Endothelial cell of umbilical vein (primary cell): ENCODE data around the gene TAF7. TPM values are rescaled to one million over a fixed set of nuclear protein-coding genes. Genes with fewer than 3 reads are reported as not detected.

ENCODE experiments used
- BruUV-seq: library from RNA; stranded (reverse); fragments of 400-500 nt; replicated peaks from 2 replicates; lab custom pipeline; 2021; lab: Mats Ljungman, UMichigan
- CTCF ChIA-PET: fragments of 300-600, 350-600 bp; sonication (Branson Sonifier 250); formaldehyde crosslinking; loops from one replicate; lab custom pipeline; 2021; ENCODE audit warnings: antibody characterized with exemption, inconsistent platforms; lab: Charles Lee
- POLR2A ChIA-PET: fragments of 300-600, 350-600 bp; sonication (Branson Sonifier 250); formaldehyde crosslinking; loops from one replicate; lab custom pipeline; 2021; ENCODE audit warnings: antibody characterized with exemption, inconsistent platforms; lab: Charles Lee
- DNase-seq: peaks from one replicate; pipeline ENCODE4 v3.0.0-alpha.2; 2011; ENCODE audit warnings: low read depth, low spot score
- FAIRE-seq: peaks from 2 replicates; lab custom pipeline; 2011; peaks lifted over from hg19 to GRCh38; lab: Jason Lieb, UNC
- H2AFZ ChIP-seq: 2 replicates; pipeline ENCODE4 v1.6.0; 2012; ENCODE audit warnings: low read depth, low read length, control low read depth, inconsistent platforms
- H3K27ac ChIP-seq: 2 replicates; pipeline ENCODE4 v1.5.1; 2011; ENCODE audit warnings: low read depth, mild to moderate bottlenecking, control low read depth, low read length, moderate library complexity; ENCODE audit not compliant: insufficient read depth
- H3K27me3 ChIP-seq, 2 experiments: 2 replicates each; pipeline versions ENCODE4 v1.6.0 to v1.6.1; 2011; ENCODE audit warnings: low read length in 2 of 2, mixed read lengths in 1 of 2; ENCODE audit not compliant: control insufficient read depth in 2 of 2, insufficient read depth in 2 of 2
- H3K36me3 ChIP-seq, 2 experiments: 2 replicates in 1 of 2; 3 replicates in 1 of 2; pipeline ENCODE4 v1.5.1; 2011; ENCODE audit warnings: low read length in 2 of 2, mild to moderate bottlenecking in 1 of 2, moderate library complexity in 1 of 2; ENCODE audit not compliant: control insufficient read depth in 2 of 2, insufficient read depth in 2 of 2; ENCODE audit errors: extremely low read depth in 1 of 2
- H3K4me1 ChIP-seq: 3 replicates; pipeline ENCODE4 v1.5.1; 2011; ENCODE audit warnings: mild to moderate bottlenecking, low read length; ENCODE audit not compliant: control insufficient read depth, insufficient read depth; ENCODE audit errors: extremely low read depth
- H3K4me2 ChIP-seq: 2 replicates; pipeline ENCODE4 v1.6.1; 2011; ENCODE audit warnings: low read length, control low read depth, mixed read lengths; ENCODE audit not compliant: insufficient read depth
- H3K4me3 ChIP-seq, 3 experiments: fragments of 200-600 bp in 1 of 3; sonication (generic), shearing (Covaris generic) in 1 of 3; replicated peaks in 1 of 3; 2 replicates each; pipeline ENCODE4 v1.5.1; 2011 to 2016; ENCODE audit warnings: control low read depth in 3 of 3, low read length in 3 of 3, mild to moderate bottlenecking in 2 of 3, inconsistent platforms in 1 of 3, low read depth in 1 of 3, moderate library complexity in 1 of 3; ENCODE audit not compliant: insufficient read depth in 1 of 3
- H3K79me2 ChIP-seq: 2 replicates; pipeline ENCODE4 v1.6.0; 2012; ENCODE audit warnings: low read length, inconsistent platforms; ENCODE audit not compliant: control insufficient read depth, insufficient read depth
- H3K9ac ChIP-seq: replicated peaks from 2 replicates; pipeline ENCODE3; 2011; ENCODE audit warnings: low read length, control low read depth; ENCODE audit not compliant: insufficient read depth; ENCODE audit errors: extremely low read depth
- H3K9me1 ChIP-seq: replicated peaks from 3 replicates; pipeline ENCODE4 v1.6.0; 2011; ENCODE audit warnings: mild to moderate bottlenecking, low read length; ENCODE audit not compliant: control insufficient read depth, insufficient read depth; ENCODE audit errors: extremely low read depth
- H3K9me3 ChIP-seq: replicated peaks from 2 replicates; pipeline ENCODE4 v1.5.1; 2012; ENCODE audit warnings: low read length, inconsistent platforms; ENCODE audit not compliant: control insufficient read depth, insufficient read depth
- H4K20me1 ChIP-seq: replicated peaks from 2 replicates; pipeline ENCODE3; 2011; ENCODE audit warnings: mild to moderate bottlenecking, low read length; ENCODE audit not compliant: control insufficient read depth, insufficient read depth; ENCODE audit errors: extremely low read depth
- EZH2 ChIP-seq: IDR thresholded peaks from 2 replicates; pipeline ENCODE4 v1.6.1; 2012; ENCODE audit warnings: borderline replicate concordance, low read depth, mild to moderate bottlenecking, moderate library complexity, low read length, inconsistent platforms; ENCODE audit not compliant: severe bottlenecking
- FOS ChIP-seq: IDR thresholded peaks from 2 replicates; pipeline ENCODE4 v1.6.1; 2011; ENCODE audit warnings: mild to moderate bottlenecking, low read length, moderate library complexity, borderline replicate concordance; ENCODE audit not compliant: insufficient read depth
- GATA2 ChIP-seq: IDR thresholded peaks from 2 replicates; pipeline ENCODE4 v1.7.0; 2011; ENCODE audit warnings: low read depth, mild to moderate bottlenecking, moderate library complexity, mixed read lengths, low read length; ENCODE audit not compliant: insufficient read length, insufficient read depth
- JUN ChIP-seq: IDR thresholded peaks from 2 replicates; pipeline ENCODE4 v1.6.1; 2011; ENCODE audit warnings: borderline replicate concordance, low read depth; ENCODE audit not compliant: insufficient read length, insufficient read depth
- MYC ChIP-seq: IDR thresholded peaks from one replicate; pipeline ENCODE4 v1.6.1; 2011; ENCODE audit warnings: mild to moderate bottlenecking, low read depth, low read length
- POLR2A ChIP-seq: IDR thresholded peaks from 2 replicates; pipeline ENCODE4 v1.6.1; 2012; ENCODE audit warnings: low read depth, mild to moderate bottlenecking, control low read depth, low read length
- POLR2AphosphoS5 ChIP-seq: IDR thresholded peaks from 2 replicates; pipeline ENCODE4 v1.6.1; 2012; ENCODE audit warnings: low read depth, mild to moderate bottlenecking, control low read depth, low read length, moderate library complexity; ENCODE audit not compliant: insufficient read depth
- dilution Hi-C: fragments of 300-500 bp; cut with MboI; formaldehyde crosslinking; loops from one replicate; pipeline ENCODE4 v1.15.0; 2019; ENCODE audit warnings: low sequenced_read_pairs; ENCODE audit not compliant: extremely low pct_ligation_motif_present
- intact Hi-C: fragments of 100-400 bp; cut with micrococcal nuclease; formaldehyde crosslinking; loops from one replicate; pipeline ENCODE4 v1.10.0; 2022
- polyA plus RNA-seq, 4 experiments: library from polyadenylated mRNA; depleted of rRNA in 3 of 4; stranded (reverse) in 3 of 4; unstranded in 1 of 4; fragments of >200 nt; gene quantifications; 2 replicates each; pipeline versions ENCODE4 v1.2.1 to v1.2.3, GENCODE V29; 2011 to 2012; ENCODE audit warnings: missing spikeins in 1 of 4
- total RNA-seq: library from RNA; stranded (reverse); gene quantifications from 2 replicates; pipeline ENCODE4 v1.2.3, GENCODE V29; 2021
- TF ChIP-seq, protein P1 (sequence below): IDR thresholded peaks from 2 replicates; pipeline ENCODE4 v1.6.1; 2011; ENCODE audit not compliant: insufficient read depth, insufficient read length
- TF ChIP-seq, protein P2 (sequence below), 2 donors: IDR thresholded peaks; 1 replicate in 1 of 2; 2 replicates in 1 of 2; pipeline ENCODE4 v1.5.1; 2011; ENCODE audit warnings: low read length in 2 of 2, mild to moderate bottlenecking in 2 of 2, moderate library complexity in 2 of 2, control low read depth in 1 of 2, inconsistent platforms in 1 of 2, low read depth in 1 of 2; ENCODE audit not compliant: insufficient read depth in 1 of 2; ENCODE audit errors: extremely low read depth in 1 of 2

The TAF7 gene
- total and polyA plus RNA-seq, 2 donors (not counting 3 experiments of a cell fraction or from before 2014, with no cell fraction given): 21.8 to 62.0 TPM

DNA sequence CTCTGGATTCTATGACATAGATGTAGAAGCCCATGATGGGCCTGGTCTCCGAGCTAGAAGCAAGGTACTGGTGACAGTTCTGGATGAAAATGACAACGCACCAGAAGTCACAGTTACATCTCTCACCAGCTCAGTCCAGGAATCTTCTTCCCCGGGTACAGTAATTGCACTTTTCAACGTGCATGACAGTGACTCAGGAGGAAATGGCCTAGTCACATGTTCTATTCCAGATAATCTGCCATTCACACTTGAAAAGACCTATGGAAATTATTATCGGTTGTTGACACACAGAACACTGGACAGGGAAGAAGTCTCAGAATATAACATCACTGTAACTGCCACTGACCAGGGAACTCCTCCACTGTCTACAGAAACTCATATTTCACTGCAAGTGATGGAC is 35.5 kb upstream of the TAF7 start:
- BruUV-seq: no TSS peak

DNA sequence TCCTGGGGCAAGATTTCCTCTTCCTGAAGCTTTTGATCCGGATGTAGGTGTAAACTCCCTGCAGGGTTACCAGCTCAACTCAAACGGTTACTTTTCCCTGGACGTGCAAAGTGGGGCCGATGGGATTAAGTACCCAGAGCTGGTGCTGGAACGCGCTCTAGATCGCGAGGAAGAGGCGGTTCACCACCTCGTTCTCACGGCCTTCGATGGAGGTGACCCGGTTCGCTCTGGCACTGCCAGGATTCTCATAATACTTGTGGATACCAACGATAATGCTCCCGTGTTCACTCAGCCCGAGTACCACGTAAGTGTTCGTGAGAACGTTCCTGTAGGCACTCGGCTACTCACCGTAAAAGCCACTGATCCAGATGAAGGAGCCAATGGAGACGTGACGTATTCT is 35.1 kb upstream of the TAF7 start:
- no peaks in the 10 kb centered on the region for H3K9me3 ChIP-seq
- ChIA-PET POLR2A (no interaction called here), CTCF (interaction anchor here (0.9 to 3.0 kb wide), 17 partner anchors 9 to 208 kb away, joined by 3 to 25 read pairs (median 5); partner anchors contain the start of genes PCDHGA11, PCDHGA12, PCDHGA2 and PCDHGA3)
- H3K4me1 ChIP-seq: no peaks in the 10 kb centered on the region
- intact Hi-C loops (no loop called here), dilution Hi-C loops (no loop called here)
- DNase-seq (no peak), FAIRE-seq (no peak)
- H3K4me3 ChIP-seq: no peak overlapping the region
- no peak for TF ChIP-seq FOS
- TF ChIP-seq MYC: no peak
- no peak for TF ChIP-seq EZH2
- TF ChIP-seq, protein P1, sequence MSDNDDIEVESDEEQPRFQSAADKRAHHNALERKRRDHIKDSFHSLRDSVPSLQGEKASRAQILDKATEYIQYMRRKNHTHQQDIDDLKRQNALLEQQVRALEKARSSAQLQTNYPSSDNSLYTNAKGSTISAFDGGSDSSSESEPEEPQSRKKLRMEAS: no peak
- TF ChIP-seq, protein P2, sequence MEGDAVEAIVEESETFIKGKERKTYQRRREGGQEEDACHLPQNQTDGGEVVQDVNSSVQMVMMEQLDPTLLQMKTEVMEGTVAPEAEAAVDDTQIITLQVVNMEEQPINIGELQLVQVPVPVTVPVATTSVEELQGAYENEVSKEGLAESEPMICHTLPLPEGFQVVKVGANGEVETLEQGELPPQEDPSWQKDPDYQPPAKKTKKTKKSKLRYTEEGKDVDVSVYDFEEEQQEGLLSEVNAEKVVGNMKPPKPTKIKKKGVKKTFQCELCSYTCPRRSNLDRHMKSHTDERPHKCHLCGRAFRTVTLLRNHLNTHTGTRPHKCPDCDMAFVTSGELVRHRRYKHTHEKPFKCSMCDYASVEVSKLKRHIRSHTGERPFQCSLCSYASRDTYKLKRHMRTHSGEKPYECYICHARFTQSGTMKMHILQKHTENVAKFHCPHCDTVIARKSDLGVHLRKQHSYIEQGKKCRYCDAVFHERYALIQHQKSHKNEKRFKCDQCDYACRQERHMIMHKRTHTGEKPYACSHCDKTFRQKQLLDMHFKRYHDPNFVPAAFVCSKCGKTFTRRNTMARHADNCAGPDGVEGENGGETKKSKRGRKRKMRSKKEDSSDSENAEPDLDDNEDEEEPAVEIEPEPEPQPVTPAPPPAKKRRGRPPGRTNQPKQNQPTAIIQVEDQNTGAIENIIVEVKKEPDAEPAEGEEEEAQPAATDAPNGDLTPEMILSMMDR (IDR thresholded peaks at IDR 0.05; ENCODE audit: extremely low read depth in 1 of 2, insufficient read depth in 1 of 2, low read depth in 1 of 2, low read length in 2 of 2): no peak
- TF ChIP-seq GATA2: no peak
- no peak for TF ChIP-seq JUN
- TF ChIP-seq POLR2AphosphoS5: no peak
- no peak for TF ChIP-seq POLR2A
- no peak overlapping the region for H3K27ac ChIP-seq
- H3K27me3 ChIP-seq: peaks cover 30 to 58% of the 10 kb centered on the region in 2 experiments
- no peaks in the 10 kb centered on the region for H4K20me1 ChIP-seq
- no peaks in the 10 kb centered on the region for H3K79me2 ChIP-seq
- H3K4me2 ChIP-seq: no peak overlapping the region
- H3K9me1 ChIP-seq: no peaks in the 10 kb centered on the region
- no peak overlapping the region for H3K9ac ChIP-seq
- H2AFZ ChIP-seq: no peak overlapping the region
- no peaks in the 10 kb centered on the region for H3K36me3 ChIP-seq
- BruUV-seq: no TSS peak

More for the DNA sequence above, 35.5 kb upstream of the TAF7 start:
- no peaks in the 10 kb centered on the region for H3K9me1 ChIP-seq
- H3K4me1 ChIP-seq: no peaks in the 10 kb centered on the region
- H3K9ac ChIP-seq: no peak overlapping the region
- intact Hi-C loops (no loop called here), dilution Hi-C loops (no loop called here)
- H3K9me3 ChIP-seq: no peaks in the 10 kb centered on the region
- DNase-seq: no peak
- H3K27ac ChIP-seq: no peak overlapping the region
- no peak for TF ChIP-seq EZH2
- TF ChIP-seq FOS: no peak
- no peak for TF ChIP-seq POLR2A
- TF ChIP-seq, protein P1: no peak
- TF ChIP-seq POLR2AphosphoS5: no peak
- TF ChIP-seq GATA2: no peak
- no peak for TF ChIP-seq JUN
- H3K36me3 ChIP-seq: no peaks in the 10 kb centered on the region
- H4K20me1 ChIP-seq: no peaks in the 10 kb centered on the region
- CTCF ChIA-PET: interaction anchor here (0.9 to 3.0 kb wide), 12 partner anchors 8 to 207 kb away, joined by 3 to 25 read pairs (median 6); partner anchors contain the start of genes PCDHGA11, PCDHGA12, PCDHGA2 and PCDHGA3
- H3K4me3 ChIP-seq: no peak overlapping the region
- no peaks in the 10 kb centered on the region for H3K79me2 ChIP-seq
- peaks cover 28 to 58% of the 10 kb centered on the region in 2 experiments for H3K27me3 ChIP-seq
- no peak overlapping the region for H3K4me2 ChIP-seq
- FAIRE-seq: no peak
- POLR2A ChIA-PET: no interaction called here
- no peak overlapping the region for H2AFZ ChIP-seq
